Measurements from ENCODE around the gene VHLL. TPM values are rescaled to one million over a fixed set of nuclear protein-coding genes. Genes with fewer than 3 reads are reported as not detected.
"Not testable (repeated sequence)": the region's sequence is repeated elsewhere in the genome, so short reads cannot be mapped to it uniquely, and the experiment has no call there.

VHLL gene
- 0.32 TPM in 1 of 2 replicates, not detected in the other for total RNA-seq

- DNase-seq (ENCODE audit: low read depth), result no peak
- H3K4me3 ChIP-seq (ENCODE audit: low read depth, low read length), result no peak within 1 kb of the TSS
Observed at GRCh38 chr1:156298852-156299357, at the start of gene VHLL. Gene VHLL (minus strand): TSS chr1:156299307. CDS start chr1:156299189, 118 bp downstream.

GRCh38 chr1:156347331-156347730, 48.2 kb upstream of the VHLL start:
- DNase-seq (ENCODE audit: low read depth), result no peak
- TF ChIP-seq, protein P1, sequence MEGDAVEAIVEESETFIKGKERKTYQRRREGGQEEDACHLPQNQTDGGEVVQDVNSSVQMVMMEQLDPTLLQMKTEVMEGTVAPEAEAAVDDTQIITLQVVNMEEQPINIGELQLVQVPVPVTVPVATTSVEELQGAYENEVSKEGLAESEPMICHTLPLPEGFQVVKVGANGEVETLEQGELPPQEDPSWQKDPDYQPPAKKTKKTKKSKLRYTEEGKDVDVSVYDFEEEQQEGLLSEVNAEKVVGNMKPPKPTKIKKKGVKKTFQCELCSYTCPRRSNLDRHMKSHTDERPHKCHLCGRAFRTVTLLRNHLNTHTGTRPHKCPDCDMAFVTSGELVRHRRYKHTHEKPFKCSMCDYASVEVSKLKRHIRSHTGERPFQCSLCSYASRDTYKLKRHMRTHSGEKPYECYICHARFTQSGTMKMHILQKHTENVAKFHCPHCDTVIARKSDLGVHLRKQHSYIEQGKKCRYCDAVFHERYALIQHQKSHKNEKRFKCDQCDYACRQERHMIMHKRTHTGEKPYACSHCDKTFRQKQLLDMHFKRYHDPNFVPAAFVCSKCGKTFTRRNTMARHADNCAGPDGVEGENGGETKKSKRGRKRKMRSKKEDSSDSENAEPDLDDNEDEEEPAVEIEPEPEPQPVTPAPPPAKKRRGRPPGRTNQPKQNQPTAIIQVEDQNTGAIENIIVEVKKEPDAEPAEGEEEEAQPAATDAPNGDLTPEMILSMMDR (IDR thresholded peaks at IDR 0.05; ENCODE audit: insufficient read depth, low read depth, low read length), result no peak

More at GRCh38 chr1:156298852-156299357, at the start of gene VHLL:
- TF ChIP-seq, protein P1 (IDR thresholded peaks at IDR 0.05; ENCODE audit: insufficient read depth, low read depth, low read length), result no peak

DNA sequence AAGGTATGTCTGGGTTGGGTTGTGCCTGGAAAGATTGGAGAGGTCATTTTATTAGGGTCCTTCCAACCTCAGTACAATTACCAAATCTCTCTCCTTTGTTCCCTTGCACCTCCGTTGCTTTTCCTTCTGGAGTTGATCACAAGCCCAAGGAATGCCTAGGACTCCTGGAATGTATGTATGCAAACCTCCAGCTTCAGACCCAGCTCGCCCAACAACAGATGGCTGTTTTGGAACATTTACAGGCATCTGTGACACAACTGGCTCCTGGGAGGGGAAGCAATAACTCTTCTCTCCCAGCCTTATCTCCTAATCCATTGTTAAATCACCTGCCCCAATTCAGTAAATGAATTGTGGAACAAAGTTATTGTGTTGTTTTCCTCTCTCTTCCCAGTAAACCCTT, 47.5 kb upstream of the VHLL start:
- DNase-seq (ENCODE audit: low read depth), result peak; percentile 38
- TF ChIP-seq, protein P1 (IDR thresholded peaks at IDR 0.05; ENCODE audit: insufficient read depth, low read depth, low read length), result no peak
- H3K4me3 ChIP-seq (ENCODE audit: low read depth, low read length), result no peak overlapping the region

More at GRCh38 chr1:156347331-156347730, 48.2 kb upstream of the VHLL start:
- no peak overlapping the region for H3K4me3 ChIP-seq (ENCODE audit: low read depth, low read length)

- H3K4me3 ChIP-seq (ENCODE audit: low read depth, low read length); DNase-seq (ENCODE audit: low read depth): not testable (repeated sequence)
Observed at GRCh38 chr1:156346035-156346434, 46.9 kb upstream of the VHLL start.

DNA sequence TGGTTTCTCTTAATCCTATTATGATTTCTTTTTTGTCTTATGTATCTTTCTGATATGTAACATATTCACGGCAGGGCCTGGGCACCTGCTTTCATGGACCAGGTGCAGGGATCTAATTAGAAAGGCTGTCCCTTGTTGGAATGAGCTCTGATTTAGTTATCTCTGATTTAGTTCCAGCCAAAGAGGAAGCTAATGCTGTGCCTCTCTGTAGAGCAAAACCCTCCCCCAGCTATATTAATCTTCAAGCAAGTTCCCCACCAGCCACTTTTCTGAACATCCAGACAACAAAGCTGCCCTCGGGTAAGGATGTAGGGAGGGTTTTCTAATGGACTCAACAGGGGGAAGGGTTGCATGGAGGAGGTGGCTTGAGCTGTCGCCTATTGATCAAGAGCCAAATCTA, 45.3 kb upstream of the VHLL start:
- no peak for DNase-seq (ENCODE audit: low read depth)
- TF ChIP-seq, protein P1 (IDR thresholded peaks at IDR 0.05; ENCODE audit: insufficient read depth, low read depth, low read length), result no peak
- H3K4me3 ChIP-seq (ENCODE audit: low read depth, low read length), result no peak overlapping the region

GRCh38 chr1:156342166-156342955, 43.3 kb upstream of the VHLL start:
- TF ChIP-seq, protein P1 (IDR thresholded peaks at IDR 0.05; ENCODE audit: insufficient read depth, low read depth, low read length), result no peak
- H3K4me3 ChIP-seq (ENCODE audit: low read depth, low read length), result no peak overlapping the region
- no peak for DNase-seq (ENCODE audit: low read depth)

DNA sequence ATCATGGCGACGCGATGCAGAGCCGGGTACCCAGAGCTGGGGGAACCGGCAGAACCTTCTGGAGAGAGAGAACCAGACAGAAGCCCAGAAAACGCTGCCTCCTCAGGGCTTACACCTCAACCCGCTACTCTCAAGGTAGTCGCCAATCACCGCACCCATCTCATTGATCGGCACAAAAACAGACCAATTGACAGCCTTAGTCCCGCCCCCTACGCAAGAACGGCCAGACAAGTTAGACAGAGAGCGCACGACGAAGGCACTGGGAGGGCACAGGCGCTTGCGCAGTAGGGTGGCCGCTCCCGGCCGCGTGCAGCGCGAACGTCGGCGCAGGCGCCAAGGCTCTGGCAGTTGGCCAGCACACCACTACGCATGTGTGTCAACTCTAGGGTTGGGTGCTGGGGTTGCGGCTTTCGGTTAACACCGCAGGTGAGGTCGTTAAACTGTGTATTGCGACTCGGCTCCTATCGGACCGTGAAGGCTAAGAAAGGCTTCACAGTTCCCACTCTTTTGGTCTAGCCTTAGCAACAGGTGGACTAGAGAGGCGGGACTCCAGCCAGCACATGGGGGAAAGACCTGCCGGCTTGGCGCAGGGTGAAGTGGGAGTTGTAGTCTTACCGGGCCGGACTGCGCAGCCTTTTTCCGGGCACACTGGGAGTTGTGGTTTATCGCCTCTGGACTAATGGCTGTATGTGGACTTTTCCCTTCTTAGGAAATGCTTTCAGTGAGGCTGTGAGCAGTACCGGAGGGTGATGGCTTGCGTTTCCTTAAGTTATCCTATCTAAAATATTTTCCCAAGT, 39.3 kb upstream of the VHLL start, which contains the start of the genes CCT3 and TSACC:
Gene CCT3, minus strand, starts transcription at position 113 of the 797 bp plus-strand sequence. Its CDS starts 108 bp downstream, at position 5.
Gene TSACC, plus strand, starts transcription at position 347 of the 797 bp plus-strand sequence. CDS start 1,232 bp downstream, outside the sequence.
- peak within 1 kb of the TSS; percentile 90 for H3K4me3 ChIP-seq (ENCODE audit: low read depth, low read length)
- peak; percentile 100 for DNase-seq (ENCODE audit: low read depth)
- TF ChIP-seq, protein P1 (IDR thresholded peaks at IDR 0.05; ENCODE audit: insufficient read depth, low read depth, low read length), result no peak
